GM21825 (cell line): Measurements from ENCODE around the gene PDILT.
"Not testable (repeated sequence)": the region's sequence is repeated elsewhere in the genome, so short reads cannot be mapped to it uniquely, and the experiment has no call there.

Source experiments
- ATAC-seq: cut with Tn5 transposase; IDR thresholded peaks from one replicate; pipeline ENCODE4 v1.9.1; 2021; ENCODE audit warnings: mild to moderate bottlenecking, moderate library complexity; ENCODE audit not compliant: unreplicated experiment

PDILT gene

DNA sequence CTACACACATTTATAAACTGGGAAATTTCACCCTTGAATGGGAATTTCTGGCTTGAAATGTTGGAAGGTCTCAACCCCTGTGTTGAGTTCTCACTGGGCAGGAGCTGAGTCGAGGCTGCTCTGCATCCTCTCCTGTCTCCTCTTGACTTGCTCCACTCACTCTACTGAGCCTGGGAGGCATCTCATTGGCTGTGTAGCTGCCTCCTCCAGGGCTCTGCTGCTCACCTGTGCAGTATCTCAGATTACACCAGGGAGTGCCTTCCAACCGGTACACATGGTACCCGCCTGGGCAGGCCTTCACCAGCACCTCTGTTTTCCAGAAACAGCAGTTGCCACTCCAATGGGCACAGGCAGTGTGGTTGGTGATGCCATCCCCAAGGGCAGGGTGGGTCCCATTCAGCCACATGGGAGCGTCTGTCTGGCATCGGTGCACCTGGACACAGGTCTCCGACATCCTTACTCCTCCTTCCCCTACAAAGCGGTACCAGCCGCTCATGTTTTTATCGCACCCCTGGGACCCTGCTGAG lies 80.9 kb downstream of the PDILT start:
- ATAC-seq: no peak

DNA sequence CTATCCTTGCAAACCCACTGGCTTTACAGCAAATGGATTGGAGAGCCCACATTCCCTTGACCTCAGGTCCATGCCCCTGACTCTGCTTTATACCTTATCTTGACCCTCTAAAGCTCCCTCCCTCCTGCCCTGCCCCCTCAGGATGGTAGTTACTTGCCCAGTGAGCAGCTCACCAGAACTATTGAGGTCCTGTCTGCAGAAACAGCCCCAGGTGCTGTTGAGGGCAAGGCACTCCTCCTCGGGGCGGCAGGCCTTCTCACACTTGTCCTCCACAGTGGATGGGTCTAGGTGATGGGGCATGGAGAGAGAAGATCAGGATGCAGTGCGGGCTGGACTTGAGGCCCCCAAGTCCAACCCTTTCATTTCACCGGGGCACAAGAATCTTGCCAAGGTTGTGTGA lies 81.8 kb downstream of the PDILT start:
- ATAC-seq: no peak

DNA sequence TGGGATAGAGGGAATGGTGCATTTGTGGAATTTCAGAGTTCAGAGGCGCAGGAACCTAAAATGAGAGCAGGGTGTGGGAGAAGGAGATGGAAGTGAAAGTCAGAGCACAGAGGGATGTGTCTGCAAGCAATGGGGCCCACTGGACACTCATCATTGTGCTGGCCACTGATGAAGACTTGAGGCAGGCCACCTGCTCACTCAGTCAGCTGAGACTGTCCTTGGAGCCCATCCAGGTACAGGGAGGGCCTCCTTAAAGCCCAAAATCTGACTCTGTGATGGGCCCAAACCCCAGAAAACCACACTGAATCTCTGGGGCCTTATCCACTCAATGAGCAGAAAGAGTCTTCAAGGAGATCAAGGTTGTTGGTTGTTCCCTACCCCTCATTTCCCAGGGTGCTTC lies 82.9 kb downstream of the PDILT start:
- ATAC-seq: no peak

DNA sequence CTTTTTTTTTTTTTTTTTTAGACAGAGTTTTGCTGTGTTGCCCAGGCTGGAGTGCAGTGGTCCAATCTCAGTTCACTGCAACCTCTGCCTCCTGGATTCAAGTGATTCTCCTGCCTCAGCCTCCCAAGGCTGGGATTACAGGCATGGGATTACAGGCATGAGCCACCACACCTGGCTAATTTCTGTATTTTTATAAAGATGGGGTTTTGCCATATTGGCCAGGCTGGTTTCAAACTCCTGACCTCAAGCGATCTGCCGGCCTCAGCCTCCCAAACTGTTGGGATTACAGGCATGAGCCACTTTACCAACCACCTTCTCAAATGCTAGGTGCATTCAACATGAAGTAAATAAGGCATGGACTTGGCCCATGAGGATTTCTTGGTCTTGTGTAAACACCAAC lies 83.5 kb downstream of the PDILT start:
- not testable (repeated sequence) for ATAC-seq

DNA sequence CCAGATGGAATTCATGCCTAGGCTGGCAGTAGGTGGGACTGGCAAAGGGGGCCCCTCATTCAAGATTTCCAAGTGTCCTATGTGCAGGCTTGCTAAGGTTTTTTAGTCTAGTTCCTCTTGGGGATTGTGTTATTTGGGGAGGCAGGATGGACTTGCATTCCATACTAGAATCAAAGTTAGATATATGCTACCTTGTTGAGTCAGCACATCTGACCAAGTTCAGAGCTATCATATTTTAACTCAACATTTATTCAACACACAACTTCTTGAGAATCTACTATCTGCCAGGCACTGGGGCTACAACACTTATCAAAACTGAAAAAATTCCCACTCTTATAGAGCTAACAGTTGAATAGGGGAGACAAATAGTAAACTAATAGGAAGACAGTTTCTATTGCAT lies 83.9 kb downstream of the PDILT start:
- no peak for ATAC-seq

DNA sequence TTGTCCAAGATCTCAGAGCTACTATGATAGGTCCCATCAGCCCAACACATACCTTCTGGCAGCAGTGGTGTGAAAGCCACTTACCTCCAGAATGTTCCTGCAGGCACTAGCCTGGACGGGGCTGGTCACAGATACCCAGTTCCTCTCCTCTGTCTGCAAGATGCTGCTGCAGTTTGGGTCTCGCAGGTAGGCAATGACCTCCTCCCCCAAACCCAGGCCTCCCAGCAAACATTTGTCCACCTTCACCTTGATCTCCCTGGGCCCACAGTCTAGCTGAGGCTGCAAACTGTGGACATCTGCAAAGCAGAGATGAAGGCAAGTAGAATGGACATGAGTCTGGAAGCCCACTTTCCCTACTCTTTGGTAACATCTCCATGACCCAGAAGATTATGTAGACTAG lies 84.4 kb downstream of the PDILT start:
- ATAC-seq: no peak

DNA sequence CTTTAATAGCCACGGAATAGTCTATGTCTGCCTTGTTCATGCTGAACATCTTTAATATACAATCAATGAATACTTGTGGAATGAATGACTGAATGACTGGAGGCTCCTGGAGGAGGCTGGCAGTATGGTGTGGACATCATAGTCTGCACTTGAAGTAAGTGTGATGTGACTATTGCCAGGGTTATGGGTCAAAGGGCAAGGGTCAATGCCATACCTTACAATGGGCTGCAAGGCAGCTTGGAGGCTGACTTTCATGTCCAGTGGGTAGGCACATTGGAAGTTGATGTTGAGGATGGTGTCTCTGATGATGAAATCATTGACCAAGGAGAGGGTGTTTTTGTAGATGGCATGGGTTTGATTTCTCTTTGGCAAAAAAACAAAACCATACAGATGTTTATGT lies 85.1 kb downstream of the PDILT start:
- ATAC-seq: no peak

DNA sequence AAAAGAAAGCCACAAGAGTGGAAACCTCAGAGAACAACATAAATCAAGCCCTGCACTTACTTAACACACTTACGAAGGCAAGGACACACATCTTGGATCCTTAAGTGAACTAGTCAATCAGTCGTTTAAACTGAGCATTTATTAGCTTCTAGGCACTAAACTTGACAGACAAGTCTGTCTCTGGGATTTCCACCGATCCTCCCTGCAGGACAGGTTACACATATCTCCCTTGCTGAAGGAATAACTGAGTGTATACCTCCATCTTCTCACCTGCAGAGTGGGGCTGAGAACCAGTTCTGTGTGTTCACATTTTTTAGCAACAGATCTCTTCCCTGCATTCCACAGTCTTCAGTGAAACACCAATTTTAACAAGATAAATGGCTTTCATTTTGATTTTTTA lies 86.1 kb downstream of the PDILT start:
- ATAC-seq: no peak

DNA sequence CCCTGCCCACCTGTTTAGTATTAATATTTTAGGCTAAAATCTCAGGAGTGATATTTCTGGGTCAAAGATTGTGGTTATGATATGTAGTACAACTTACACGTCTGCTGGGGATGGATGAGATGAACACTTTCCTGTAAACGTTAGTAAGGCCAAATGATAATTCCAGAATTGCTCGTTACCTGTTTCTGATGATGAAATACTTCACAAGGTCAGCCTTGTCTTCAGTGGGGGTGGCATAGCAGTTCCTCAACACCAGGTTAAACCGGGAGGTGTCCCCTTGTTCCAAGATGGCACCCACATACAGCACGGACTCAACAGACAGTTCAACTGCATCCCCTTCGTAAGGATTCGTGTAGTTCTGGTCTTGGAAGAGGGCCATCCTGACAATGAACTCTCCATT lies 86.5 kb downstream of the PDILT start:
- no peak for ATAC-seq

DNA sequence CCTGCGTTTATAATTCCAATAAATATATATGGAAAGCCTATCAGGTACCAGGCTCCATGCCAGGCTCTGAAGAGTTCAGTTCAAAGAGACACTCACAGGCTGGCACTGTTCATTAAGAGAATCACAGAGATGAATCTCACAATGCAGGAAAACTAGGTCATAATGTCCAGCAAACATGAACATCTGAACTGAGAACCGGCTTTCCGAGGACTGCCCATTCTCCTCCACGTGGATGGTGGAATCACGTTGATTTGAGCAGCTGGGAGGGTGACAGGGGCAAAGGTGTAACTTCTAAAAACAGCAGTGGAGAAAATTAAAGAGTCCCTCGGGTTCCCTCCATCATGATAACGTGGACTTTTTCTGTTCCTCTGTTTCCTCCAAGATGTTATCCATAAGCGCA lies 87.4 kb downstream of the PDILT start:
- ATAC-seq: no peak

DNA sequence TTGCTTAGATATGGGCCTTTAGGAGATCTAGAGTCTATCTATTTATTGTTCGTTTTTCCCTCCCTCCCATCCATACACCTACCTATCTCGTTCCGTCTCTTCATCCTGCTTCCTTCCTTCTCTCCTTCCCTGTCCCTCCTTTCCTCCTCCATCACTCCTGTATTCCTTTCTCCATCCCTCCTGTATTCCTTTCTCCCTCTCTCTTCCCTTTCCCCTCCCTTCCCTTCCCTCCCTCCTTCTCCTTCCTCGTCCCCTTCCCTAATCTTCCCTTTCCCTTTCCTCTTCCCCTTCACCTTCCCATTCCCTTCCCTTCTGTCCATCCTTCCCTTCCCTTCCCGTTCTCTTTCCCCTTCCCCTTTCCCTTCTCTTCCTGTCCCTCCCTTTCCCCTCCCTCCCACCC lies 87.8 kb downstream of the PDILT start:
- ATAC-seq: no peak

DNA sequence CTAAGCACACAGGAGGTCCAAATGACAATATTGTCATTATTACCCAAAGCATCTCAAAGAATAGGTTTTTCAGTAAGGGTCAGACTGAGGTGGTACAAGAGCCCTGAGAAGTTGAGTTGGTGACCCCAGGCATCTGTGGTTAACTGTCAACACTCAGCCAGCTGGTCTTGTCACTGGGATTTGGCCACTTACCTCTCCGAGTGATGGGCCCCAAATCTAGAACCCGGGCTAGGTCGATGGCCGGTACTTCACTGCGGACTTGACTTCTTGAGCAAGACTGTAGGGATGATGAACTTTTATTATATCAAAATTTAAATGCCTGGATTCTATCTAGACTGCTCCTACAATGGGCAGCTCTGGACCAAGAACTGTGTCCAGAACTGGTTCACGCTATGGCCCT lies 88.8 kb downstream of the PDILT start:
- ATAC-seq: no peak

DNA sequence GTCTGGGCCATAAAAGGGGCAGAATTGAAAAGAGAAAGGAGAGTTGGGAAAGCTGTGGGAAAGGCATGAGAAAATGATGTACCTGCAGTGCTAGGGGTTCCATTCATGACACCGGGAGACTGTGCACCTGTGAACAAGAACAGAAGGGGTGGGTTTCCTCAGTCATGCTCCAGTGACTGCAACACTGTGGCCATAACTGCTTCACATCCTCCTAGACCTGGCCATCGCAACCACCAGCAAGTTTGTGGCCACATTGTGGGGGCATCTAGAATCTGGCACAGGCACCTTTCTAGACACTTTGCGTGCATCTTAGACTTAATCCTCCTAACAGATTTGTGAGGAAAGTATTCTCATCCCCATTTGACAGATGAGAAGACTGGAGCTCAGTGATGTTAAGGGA lies 90.0 kb downstream of the PDILT start:
- ATAC-seq: no peak

DNA sequence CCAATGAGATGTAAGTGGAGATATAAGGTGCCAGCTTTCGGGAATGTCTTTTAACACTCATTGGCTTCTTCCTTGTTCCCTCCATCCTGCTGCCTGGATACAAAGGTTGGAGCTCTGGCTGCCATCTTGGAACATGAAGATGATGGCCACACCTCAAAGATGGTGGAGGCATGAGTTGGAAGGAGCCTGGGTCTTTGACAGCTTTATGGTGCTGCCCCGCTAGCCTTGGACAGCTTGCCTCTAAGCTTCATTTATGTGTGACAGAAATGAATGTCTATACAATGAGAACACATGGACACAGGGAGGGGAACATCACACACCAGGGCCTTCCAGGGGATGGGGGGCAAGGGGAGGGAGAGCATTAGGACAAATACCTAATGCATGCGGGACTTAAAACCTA lies 90.8 kb downstream of the PDILT start:
- ATAC-seq: no peak

DNA sequence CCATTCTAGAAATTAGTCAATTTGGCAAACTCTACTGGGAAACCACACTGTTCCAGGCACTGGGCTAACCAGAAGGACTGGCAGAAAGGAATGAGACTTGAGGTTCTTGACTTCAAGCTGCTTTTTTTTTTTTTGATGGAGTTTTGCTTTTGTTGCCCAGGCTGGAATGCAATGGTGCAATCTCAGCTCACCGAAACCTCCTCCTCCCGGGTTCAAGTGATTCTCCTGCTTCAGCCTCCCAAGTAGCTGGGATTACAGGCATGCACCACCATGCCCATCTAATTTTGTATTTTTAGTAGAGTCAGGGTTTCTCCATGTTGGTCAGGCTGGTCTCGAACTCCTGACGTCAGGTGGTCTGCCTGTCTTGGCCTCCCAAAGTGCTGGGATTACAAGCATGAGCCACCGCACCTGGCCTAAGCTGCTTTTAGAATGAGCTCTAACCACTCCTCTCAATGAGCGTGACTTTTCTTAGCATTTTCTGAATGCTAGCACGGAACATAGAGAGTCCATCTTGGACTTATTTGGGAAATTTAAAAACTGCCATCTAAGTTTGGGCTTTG lies 91.9 kb downstream of the PDILT start:
- ATAC-seq: not testable (repeated sequence)

DNA sequence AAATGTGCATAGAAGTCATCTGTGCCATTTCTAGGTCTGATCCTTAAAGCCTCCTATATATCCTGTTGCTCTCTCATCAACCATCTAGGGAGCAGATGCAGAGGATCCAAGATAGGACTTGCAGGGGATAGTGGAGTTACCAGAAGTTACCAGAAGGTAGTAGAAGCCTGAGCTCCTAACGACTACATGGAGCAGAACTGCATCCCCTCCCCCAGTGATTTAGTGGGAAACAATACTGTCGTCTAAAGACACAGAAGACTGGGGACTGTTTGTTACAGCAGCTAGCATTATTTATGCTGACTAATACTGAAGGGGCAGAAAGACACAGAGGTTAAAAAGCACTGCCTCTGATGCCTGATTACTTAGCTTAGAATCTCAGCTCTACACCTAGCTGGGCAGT lies 93.0 kb downstream of the PDILT start:
- no peak for ATAC-seq

DNA sequence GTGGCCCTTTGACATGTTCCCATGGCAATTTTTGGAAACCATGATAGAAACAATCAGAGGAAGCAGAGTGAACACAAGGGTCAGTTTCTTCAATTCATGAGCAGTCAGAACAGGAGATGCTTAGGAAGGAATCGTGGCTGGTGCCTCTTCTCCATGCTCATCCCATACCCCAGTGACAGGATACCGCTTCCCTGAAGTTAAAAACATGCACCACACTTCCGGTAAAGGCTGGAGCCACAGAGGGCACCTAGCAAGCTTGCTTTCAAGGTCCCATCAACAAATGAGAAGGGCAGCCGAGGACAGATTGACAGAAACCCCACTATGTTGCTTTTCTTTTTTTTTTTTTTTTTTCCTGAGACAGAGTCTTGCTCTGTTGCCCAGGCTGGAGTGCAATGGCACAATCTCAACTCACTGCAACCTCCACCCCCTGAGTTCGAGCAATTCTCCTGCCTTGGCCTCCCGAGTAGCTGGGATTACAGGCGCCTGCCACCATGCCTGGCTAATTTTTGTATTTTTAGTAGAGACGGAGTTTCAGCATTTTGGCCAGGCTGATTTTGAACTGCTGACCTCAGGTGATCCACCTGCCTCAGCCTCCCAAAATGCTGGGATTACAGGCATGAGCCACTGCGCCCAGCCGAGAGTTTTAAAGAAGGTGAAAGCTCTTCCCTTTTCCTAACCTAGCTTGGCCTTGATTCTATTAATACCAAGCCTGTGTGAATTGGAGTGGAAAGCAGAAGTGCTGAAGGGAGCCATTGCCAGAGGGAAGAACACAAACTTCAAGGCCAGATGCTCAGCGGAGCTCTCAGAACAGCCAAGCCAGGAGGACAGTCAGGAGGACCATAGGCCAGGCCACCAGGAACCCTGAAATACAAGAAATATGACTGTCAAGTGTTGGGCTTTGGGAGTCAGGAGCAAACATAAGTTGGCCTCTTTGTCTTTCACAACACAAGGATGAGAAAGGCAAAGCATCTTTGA lies 93.8 kb downstream of the PDILT start:
- no peak for ATAC-seq

DNA sequence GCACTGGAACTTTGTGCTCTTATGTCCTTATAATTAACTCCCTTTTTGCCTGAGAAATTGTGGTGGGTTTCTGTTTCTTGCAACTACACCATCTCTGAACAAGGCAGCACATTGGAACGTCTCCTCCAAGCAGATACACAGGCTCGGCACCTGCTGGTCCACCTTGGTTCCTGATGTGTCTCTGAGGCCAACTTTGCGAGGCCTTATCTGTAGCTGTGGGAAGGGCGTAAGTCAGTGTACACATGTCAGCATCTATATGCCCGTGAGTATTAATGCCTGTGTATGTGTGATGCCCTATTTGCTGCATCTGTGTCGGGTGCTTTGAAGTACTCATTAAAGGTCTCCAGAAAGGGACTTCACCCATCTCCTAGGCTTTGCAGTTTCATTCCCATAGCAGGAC lies 94.8 kb downstream of the PDILT start:
- no peak for ATAC-seq
